ENCODE measurements around the gene OR5B21.

The OR5B21 gene

DNA sequence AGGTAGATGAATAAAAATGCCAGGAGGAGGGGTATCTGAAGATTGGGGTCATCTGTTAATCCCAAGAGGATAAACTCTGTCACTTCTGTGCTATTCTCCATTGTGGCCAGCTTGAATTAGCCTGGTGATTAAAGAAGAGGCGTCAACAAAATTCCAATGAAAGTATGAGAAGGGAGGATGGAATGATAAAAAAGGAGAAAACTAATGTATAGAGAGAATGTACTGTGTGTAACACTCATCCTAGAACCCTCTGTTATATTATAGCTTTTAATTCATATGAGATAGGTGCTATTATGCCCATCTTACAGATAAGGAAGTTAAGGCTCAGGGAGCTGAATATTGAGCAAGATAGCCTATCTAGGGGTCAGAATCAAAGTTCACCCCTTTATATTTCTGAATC, at the start of gene OR5B21:
Gene OR5B21, minus strand, starts transcription at position 101 of the 400 bp plus-strand sequence. Its CDS starts 0 bp downstream, at position 101.
- no peak for DNase-seq

DNA sequence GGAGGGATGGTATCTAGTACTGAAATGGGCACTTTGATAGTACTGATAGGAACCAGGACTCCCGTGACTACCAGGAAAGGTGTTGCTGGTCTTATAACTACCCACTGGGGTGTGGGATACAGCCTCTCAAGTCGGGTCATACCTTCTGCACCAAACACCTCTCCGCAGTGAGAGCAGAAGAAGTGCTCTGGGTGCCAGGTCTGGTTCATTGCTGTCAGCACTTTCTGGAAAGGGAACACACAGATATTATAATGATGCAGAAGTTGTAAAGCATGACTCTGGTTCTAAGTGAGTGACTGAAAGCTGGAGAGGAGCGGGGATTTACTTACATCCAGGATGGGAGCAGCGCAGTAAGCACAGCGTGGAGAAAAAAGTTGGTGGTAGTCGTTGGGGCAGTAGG, 41.7 kb upstream of the OR5B21 start:
- DNase-seq = no peak

DNA sequence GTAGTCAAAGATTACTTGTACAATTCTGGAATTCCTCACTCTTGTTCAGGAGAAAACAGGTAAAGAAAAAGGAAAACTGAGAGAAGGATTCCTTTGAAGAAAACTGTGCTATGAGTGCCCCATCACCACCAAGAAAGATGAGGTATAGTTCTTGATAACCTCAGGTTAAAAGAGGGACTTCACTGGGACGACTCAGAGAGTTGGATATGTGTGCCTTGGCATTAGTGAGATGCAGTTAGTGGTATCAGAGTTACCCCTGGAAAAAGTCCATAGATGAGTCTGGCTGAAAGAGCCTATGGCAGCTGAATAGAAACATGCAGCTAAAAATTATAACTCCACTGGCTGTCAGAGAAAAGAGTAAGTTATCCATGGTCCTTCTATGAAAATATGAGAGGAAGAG, 38.9 kb upstream of the OR5B21 start:
- DNase-seq = no peak

DNA sequence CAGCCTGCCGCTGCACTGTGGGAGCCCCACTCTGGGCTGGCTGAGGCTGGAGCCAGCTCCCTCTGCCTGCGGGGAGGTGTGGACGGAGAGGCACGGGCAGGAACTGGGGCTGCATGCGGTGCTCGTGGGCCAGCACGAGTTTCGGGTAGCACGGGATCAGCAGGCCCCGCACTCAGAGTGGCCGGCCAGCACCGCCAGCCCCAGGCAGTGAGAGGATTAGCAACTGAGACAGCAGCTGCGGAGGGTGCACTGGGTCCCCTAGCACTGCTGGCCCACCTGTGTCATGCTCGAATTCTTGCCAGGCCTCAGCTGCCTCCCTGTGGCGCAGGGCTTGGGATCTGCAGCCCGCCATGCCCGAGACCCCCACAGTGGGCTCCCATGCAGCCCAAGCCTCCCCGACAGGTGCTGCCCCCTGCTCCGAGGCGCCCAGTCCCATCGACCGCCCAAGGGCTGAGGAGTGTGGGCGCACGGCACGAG, 24.0 kb upstream of the OR5B21 start:
- no peak for DNase-seq

DNA sequence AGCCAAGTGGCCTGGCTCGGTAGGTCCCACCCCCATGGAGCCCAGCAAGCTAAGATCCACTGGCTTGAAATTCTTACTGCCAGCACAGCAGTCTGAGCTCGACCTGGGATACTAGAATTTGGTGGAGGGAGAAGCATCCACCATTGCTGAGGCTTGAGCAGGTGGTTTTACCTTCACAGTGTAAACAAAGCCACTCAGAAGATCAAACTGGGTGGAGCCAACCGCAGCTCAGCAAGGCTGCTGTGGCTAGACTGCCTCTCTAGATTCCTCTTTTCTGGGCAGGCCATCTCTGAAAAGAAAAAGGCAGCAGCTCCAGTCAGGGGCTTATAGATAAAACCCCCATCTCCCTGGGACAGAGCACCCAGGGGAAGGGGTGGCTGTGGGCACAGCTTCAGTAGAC, 22.3 kb upstream of the OR5B21 start:
- no peak for DNase-seq

DNA sequence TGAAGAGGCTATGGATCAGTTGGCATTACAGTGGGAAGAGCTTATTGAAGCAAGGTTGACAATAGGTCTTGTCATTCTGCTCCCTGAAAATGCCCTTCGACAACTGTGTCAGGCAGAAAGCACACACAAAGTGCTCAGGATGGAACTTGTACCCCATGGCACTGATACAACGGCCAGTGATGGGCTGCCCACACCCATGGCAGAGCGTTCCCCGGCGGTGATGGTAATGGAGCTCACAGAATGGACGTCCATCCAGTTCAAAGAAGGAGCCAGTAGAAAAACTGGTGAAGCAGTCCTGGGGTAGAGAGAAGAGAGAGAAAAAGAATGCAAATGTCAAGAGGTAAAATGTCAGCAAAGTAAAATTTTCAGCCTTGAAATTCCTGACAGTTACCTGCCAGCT, 19.5 kb upstream of the OR5B21 start:
- no peak for DNase-seq

DNA sequence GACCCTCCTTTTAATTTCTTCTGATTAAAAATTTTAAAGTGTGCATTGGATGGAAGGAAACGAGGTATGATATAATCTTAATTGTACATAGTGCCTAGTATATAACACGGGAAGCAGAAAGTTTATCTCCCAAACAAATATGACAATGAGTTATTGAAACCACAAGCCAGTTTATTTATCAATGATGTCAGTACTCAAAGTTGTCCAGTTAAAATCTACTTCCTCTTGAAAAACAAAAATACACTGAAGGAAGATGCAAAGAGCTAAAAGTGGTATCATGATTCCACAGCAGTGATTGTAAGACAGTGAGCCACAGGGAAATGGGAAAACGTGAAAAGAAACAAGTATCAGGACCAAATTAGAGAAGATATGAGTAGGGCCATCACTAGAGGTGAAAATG, 18.8 kb upstream of the OR5B21 start:
- DNase-seq = no peak

DNA sequence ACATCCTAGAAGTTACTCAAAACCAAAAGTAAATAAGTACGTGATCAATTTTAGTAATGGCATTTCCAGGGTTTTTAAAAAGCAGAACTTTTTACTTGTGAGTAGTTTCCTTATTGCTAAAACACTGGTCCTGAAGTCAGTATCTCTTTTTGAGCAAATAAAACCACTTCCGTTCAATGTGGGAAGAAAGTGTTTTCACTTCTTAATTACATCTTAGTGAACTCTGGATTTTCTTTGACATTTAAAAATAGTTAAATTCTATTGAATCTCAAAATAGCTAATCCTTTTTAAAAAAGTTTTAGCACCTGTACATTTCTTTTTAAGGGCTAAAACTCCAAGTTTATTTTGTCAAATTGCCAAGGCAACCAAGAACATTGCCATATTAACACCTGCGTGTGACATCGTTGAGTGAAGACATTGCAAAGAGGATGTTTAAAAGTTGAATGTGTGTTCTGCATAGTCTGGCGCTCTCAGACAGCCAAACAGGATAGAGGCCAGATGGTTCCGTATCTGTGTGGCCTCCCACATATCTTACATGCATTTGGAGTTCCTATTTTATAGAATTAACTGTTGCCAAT, 17.2 kb upstream of the OR5B21 start:
- peak; percentile 84 for DNase-seq

DNA sequence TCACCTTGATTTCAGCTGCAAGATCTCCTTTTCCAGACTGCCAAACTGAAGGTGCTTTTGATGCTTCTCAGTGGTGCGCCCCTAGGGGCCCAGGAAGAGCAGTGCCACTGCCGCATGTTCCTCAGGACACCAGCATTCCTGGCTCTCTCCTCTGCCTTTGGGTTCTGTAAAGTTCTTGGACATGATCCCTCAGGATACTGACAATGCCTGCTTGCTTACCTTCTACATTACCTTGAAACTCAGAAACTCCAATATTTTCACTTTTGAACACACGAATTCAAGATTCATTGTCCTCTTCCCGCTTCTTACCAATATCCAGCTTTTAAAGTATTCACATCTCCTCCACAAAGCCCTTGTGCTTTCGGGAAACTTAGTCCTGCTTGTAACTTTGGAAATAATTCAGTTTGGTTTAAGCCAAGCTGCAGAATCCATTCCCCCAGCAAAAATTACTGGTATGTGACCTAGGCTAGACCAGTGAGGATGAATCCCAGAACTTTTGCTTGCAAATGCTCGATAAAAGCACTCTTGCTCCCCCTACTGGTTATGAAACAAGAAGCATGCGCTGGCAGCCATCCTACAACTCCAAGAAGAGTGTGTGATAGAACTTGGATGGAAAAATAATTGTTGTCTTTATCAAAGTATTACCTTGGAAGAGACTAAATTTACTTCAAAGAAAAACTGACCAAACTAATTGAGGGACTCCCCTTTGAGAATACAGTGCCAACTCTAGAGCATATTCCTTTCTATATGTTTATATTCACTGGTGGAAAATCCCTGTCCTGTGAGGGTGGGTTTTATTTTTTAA, 16.5 kb upstream of the OR5B21 start:
- DNase-seq = peak; percentile 42

DNA sequence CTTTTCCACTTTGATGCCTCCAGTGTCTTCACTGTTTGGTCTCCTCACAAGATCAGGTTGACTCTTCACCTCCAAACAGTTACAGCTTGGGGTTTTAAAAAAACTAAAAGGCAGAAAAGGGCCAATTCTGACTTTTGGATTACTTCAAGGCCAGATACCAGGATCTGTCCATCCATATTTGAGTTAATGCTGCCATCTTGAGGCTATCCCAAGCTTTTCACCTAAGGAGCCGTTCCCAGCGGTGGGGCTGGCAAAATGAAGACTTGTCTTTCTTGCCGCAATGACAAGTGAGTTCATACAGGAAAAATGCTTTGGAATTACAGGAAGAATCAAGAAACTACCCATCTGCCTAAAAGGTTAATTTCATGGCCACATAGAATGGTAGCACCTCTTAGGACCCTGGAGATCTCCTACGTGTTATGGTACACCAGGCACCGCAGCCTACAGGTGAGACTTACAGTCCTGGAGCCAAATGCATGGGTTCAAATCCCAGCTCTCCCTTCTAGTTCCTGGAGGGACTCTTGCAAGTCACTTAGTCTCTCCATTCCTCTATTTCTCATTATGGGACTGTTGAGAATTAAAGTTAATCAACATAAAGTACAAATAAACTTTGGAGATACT, 6.0 kb upstream of the OR5B21 start:
- DNase-seq = no peak

DNA sequence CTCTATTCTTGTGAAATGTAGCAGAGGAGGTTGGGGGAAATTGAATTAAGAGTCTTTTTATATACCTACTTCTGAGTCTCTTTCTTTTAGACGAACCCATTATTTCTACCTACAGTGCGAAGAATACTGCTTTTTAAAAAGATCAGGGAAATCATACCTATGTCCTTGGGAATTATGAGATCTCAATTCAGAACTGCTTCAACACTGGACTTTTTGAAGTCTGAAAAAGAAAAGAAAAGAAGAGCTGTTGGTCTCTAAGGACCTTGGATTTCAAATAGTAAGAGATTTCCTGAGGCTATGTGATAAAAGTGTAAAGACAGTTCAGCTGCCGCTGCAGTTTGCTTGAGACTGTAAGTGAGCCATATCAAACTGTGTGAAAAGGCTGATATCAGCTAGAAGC, 3.7 kb upstream of the OR5B21 start:
- DNase-seq = no peak

DNA sequence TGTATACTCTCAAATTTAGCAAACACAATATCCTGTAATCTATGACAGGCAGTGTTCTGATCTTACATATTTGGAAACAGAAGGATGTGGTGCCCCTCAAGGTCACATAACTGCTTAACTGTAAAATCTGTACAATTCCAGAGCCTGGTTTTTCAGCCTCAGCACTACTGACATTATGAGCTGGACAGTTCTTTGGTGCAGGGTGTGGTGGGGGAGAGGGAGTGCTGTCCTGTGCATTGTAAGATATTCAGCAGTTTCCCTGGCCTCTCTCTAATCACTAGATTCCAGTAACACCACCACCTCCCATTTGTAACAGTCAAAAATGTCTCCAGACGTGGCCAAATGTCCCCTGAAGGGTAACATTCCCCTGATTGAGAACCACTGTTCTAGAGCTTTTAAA, 1.8 kb upstream of the OR5B21 start:
- DNase-seq = no peak

DNA sequence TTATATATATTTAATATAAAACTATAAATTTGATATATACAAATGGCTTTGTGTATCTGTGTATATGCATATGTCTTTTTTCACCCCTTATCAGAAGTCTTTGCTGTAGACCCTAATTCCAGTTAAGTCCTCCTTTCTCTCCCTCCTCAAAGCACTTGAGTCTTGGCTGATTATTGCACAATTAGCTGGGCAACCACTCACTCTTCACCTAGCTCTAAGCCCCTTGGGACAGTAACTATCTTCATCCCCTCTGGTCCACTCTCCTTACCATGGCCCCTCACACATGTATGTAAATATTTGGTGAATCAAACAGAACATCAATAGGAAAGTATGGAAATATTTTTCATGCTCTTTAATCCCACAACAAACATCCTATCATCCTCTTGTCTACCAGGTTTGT, 909 bp upstream of the OR5B21 start:
- no peak for DNase-seq

DNA sequence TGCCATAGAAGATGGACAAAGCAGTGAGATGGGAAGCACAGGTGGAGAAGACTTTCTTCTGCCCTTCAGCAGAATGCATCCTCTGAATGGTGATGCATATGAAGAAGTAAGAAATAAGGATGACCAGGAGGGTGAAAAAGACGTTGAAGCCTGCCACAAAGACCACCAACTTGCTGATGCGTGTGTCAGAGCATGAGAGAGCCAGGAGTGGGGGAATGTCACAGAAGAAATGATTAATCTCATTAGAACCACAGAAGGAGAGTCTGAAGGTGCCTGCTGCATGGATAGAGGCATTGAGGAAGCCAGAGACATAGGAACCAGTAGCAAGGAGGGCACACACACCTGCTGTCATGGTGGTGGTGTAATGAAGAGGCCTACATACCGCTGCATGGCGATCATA, 550 bp downstream of the OR5B21 start:
- no peak for DNase-seq

DNA sequence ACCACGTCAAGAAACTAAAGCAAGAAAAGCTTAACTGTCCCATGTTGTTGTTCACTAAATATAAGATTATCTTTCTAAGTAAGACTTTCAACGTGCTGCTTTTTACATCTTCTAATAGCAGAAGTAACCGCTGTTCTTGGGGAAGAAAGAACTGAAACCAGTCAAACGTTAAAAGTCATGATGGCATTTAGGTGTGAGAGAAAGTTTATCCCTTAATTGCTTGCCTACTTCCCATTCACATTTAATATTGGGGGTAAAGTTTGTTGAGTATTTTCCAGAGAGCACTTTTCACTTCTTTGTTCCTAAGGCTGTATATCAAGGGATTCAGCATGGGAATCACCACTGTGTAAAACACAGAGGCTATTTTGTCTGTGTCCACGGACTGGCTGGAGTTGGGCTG, 970 bp downstream of the OR5B21 start:
- no peak for DNase-seq

DNA sequence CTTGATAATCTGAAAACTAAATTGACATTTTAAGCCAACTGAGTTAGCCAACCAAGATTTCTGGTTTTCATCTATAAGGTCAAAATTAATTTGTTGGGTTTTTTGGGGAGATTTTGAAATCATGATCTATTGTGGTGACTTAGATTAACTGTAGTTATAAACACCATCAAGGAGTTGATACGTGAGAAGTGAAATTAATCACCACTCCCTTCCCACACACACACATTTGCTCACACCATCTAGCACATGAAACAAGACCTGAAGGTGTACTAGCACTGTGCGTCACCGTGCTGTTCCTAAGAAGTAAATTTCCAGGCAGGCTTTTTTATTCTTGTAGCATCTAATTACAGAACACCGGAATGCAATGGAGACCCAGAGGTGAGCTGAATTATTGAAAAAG, 2.1 kb downstream of the OR5B21 start:
- no peak for DNase-seq

DNA sequence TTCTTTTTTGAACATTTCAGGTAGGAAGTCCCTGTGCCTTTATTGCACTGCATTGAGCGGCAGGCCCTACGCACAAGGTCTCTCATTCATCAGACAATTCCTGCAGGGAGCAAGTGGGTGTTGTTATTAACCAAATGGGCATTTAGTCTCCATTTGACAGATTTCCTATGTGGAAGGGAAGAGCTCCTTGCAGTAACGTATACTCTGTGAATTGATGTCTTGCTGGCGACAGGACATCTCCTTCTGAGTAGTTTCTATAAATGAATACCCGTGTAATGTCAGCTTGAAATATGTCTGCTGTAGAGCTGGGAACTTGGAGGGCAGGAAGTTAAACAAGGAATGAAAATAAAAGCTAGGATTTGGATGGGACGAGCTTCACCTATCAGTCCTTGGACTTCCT, 3.7 kb downstream of the OR5B21 start:
- DNase-seq = no peak

DNA sequence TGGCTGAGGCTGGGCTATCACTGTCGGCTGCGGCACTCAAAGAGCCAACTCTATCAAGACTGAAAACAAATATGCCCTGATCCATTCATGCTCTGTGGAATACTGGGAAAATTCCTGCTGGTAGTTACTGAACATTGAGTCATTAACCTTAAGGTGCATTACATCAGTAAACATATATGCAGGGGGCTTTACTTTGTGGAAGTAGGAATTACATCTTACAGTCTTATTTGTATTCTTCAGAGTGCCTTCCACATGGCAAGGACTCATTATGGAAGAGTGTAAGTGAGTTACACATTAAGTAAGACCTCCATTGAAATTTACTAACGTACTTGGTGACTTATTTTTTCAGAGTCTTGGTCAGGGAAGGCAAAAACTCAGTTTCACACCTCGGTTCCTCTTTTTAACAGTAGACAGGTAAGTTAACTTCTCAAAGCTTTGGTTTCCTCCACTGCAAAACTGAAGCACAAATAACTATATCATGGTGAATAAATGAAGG, 4.5 kb downstream of the OR5B21 start:
- DNase-seq = no peak

DNA sequence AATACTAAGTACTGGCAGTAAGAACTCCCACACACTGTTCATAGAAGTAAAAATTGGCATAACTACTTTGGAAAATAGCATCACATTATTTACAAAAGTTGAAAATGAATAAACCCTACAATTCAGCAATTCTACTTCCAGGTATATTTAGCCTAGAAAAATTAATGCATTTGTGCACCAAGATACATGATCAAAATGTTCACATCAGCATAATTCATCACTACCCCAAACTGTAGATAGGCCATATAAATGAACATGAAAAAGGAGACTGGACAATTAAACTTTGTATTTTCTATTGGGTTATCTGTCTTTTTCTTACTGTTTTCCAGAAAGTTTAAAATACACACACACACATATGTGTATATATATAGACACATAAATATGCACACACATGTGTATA, 5.9 kb downstream of the OR5B21 start:
- DNase-seq = no peak

DNA sequence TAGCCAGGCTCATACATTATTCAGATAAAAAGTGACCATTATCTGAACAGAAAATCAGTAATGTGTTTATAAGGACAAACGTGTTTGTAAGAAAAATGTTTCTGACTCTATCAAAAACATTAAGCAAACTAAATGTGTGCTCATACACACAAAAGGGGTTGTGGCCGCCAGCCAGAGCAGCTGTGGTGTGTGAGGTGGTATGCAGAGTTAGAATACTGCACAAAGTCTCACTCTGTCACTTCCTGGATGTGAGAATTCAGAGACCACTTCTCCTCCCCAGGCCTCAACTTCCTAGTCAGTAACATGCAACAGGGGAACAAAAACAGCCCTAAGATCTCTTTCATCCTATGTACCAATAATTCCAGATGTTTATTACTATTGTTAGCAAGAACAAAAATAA, 9.4 kb downstream of the OR5B21 start:
- no peak for DNase-seq

DNA sequence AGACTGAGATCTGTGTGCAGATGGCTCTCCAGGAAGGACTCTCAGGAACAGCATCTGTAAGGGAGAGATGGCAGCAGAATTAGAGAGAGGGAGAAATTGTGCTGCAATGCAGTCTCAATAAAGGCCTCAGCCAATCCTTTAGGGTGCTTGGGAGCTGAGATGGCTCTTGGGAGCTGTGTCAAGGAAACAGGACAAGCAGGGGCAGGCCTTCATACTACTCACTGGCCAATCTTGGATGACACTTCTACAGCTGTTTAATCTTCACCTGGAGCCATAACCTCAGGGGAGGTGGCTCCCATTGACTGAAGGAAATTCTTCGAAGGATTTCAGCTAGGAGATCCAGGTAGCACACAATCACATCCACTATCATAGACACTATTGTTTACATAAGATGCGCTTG, 10.0 kb downstream of the OR5B21 start:
- DNase-seq = no peak

DNA sequence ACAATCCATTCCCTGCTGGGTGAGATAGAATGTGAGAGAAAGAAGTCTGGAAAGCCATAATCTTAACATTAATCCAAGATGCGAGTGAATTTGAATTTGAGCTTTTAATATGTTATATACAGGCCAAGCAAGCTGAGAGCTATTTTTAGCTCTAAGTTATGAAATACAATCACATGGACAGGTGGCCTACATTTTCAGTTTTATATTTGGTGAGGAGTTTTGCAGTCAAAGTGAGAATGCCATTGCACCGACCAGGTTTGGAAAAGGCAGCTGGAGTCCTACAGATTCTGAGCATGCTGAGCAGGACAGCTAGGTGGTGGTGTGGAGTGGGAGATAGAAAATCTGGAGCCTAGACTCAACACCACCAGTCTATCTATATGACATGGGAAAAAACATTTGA, 12.0 kb downstream of the OR5B21 start:
- no peak for DNase-seq

DNA sequence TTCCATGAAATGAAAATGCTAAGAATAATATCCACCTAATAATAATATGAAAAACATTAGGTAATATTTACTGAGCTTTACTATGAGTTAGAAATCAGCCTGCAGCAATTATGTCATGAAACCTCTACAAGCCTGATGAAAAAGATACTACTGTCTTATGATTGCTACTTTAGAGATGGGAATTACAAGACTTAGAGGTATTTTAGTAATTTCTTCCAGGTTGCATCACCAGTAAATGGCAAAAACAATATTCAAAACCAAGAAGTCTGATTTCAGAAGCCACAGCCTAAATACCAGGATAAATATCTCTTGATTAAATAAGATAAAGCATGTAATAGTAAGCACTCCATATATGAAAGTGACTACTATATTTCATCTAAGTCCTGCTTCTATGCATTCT, 13.8 kb downstream of the OR5B21 start:
- DNase-seq = no peak

DNA sequence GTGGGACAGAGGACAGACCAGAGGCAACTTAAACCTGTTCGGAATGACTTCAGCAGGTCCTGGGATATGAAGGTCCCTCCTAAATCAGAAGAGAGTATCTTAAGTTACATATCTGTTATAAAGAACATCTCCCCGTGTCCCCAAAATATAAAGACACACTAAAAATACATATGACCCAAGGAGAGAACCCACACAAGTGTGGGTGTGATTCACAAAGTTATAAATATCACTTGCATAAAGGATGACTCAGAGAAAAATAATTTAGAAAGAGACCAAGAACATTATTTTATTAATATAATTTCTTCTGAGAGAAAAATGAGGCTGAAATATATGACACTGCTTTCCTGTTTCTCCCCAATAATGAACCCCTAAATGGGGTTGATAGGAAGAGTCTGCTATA, 14.2 kb downstream of the OR5B21 start:
- DNase-seq = no peak
